Measurements from ENCODE around the gene RGS6.

RGS6 gene

GRCh38 chr14:72278316-72278715 is 346.1 kb downstream of the RGS6 start:
- TF ChIP-seq GATA3 (IDR thresholded peaks at IDR 0.05; ENCODE audit: low read depth, low read length) (no peak), GATA2 (IDR thresholded peaks at IDR 0.05; ENCODE audit: low read depth, low read length) (no peak)

GRCh38 chr14:72284176-72284575 is 351.9 kb downstream of the RGS6 start:
- no peak for TF ChIP-seq GATA3 (IDR thresholded peaks at IDR 0.05; ENCODE audit: low read depth, low read length)
- TF ChIP-seq GATA2 (IDR thresholded peaks at IDR 0.05; ENCODE audit: low read depth, low read length), result no peak

- TF ChIP-seq GATA2 (IDR thresholded peaks at IDR 0.05; ENCODE audit: low read depth, low read length) (no peak), GATA3 (IDR thresholded peaks at IDR 0.05; ENCODE audit: low read depth, low read length) (no peak)
Observed at GRCh38 chr14:72290241-72290640, 358.0 kb downstream of the RGS6 start.

- TF ChIP-seq GATA3 (IDR thresholded peaks at IDR 0.05; ENCODE audit: low read depth, low read length) (no peak), GATA2 (IDR thresholded peaks at IDR 0.05; ENCODE audit: low read depth, low read length) (no peak)
Observed at GRCh38 chr14:72291908-72292688, 359.9 kb downstream of the RGS6 start.

- TF ChIP-seq GATA3 (IDR thresholded peaks at IDR 0.05; ENCODE audit: low read depth, low read length), result no peak
- no peak for TF ChIP-seq GATA2 (IDR thresholded peaks at IDR 0.05; ENCODE audit: low read depth, low read length)
Observed at GRCh38 chr14:72292689-72293024, 360.4 kb downstream of the RGS6 start.

GRCh38 chr14:72301352-72301751 is 369.1 kb downstream of the RGS6 start:
- no peak for TF ChIP-seq GATA3 (IDR thresholded peaks at IDR 0.05; ENCODE audit: low read depth, low read length)
- TF ChIP-seq GATA2 (IDR thresholded peaks at IDR 0.05; ENCODE audit: low read depth, low read length), result no peak

- TF ChIP-seq GATA3 (IDR thresholded peaks at IDR 0.05; ENCODE audit: low read depth, low read length), result no peak
- no peak for TF ChIP-seq GATA2 (IDR thresholded peaks at IDR 0.05; ENCODE audit: low read depth, low read length)
Observed at GRCh38 chr14:72303930-72304329, 371.7 kb downstream of the RGS6 start.

- TF ChIP-seq GATA2 (IDR thresholded peaks at IDR 0.05; ENCODE audit: low read depth, low read length), result no peak
- TF ChIP-seq GATA3 (IDR thresholded peaks at IDR 0.05; ENCODE audit: low read depth, low read length), result no peak
Observed at GRCh38 chr14:72305561-72305960, 373.3 kb downstream of the RGS6 start.

- TF ChIP-seq GATA3 (IDR thresholded peaks at IDR 0.05; ENCODE audit: low read depth, low read length) (no peak), GATA2 (IDR thresholded peaks at IDR 0.05; ENCODE audit: low read depth, low read length) (no peak)
Observed at GRCh38 chr14:72308967-72309485, 376.8 kb downstream of the RGS6 start.

GRCh38 chr14:72311116-72311515 is 378.9 kb downstream of the RGS6 start:
- TF ChIP-seq GATA2 (IDR thresholded peaks at IDR 0.05; ENCODE audit: low read depth, low read length), result no peak
- no peak for TF ChIP-seq GATA3 (IDR thresholded peaks at IDR 0.05; ENCODE audit: low read depth, low read length)

- TF ChIP-seq GATA2 (IDR thresholded peaks at IDR 0.05; ENCODE audit: low read depth, low read length) (no peak), GATA3 (IDR thresholded peaks at IDR 0.05; ENCODE audit: low read depth, low read length) (no peak)
Observed at GRCh38 chr14:72311516-72311915, 379.3 kb downstream of the RGS6 start.

GRCh38 chr14:72314808-72315435 is 382.7 kb downstream of the RGS6 start:
- no peak for TF ChIP-seq GATA3 (IDR thresholded peaks at IDR 0.05; ENCODE audit: low read depth, low read length)
- no peak for TF ChIP-seq GATA2 (IDR thresholded peaks at IDR 0.05; ENCODE audit: low read depth, low read length)

GRCh38 chr14:72315714-72316113 is 383.5 kb downstream of the RGS6 start:
- TF ChIP-seq GATA2 (IDR thresholded peaks at IDR 0.05; ENCODE audit: low read depth, low read length), result no peak
- no peak for TF ChIP-seq GATA3 (IDR thresholded peaks at IDR 0.05; ENCODE audit: low read depth, low read length)

GRCh38 chr14:72318648-72319047 is 386.4 kb downstream of the RGS6 start:
- TF ChIP-seq GATA2 (IDR thresholded peaks at IDR 0.05; ENCODE audit: low read depth, low read length) (no peak), GATA3 (IDR thresholded peaks at IDR 0.05; ENCODE audit: low read depth, low read length) (no peak)

GRCh38 chr14:72332046-72332445 is 399.8 kb downstream of the RGS6 start:
- TF ChIP-seq GATA3 (IDR thresholded peaks at IDR 0.05; ENCODE audit: low read depth, low read length) (no peak), GATA2 (IDR thresholded peaks at IDR 0.05; ENCODE audit: low read depth, low read length) (no peak)
